Activated naive CD4-positive, alpha-beta T cell treated with anti-CD3 and anti-CD28 coated beads, Interleukin-2, amount 50 U/mL, for 24 hours (primary cell): ENCODE results near the gene ARHGEF16.

Source experiments
- H3K27ac Mint-ChIP-seq: one replicate; pipeline ENCODE4 v1.8.0; 2021; ENCODE audit warnings: mild to moderate bottlenecking, mixed read lengths
- H3K27me3 Mint-ChIP-seq: one replicate; pipeline ENCODE4 v1.8.0; 2021; ENCODE audit warnings: mixed read lengths
- H3K36me3 Mint-ChIP-seq: one replicate; pipeline ENCODE4 v1.8.0; 2021; ENCODE audit warnings: mixed read lengths
- H3K4me1 Mint-ChIP-seq: one replicate; pipeline ENCODE4 v1.8.0; 2021; ENCODE audit warnings: mixed read lengths
- H3K4me3 Mint-ChIP-seq: one replicate; pipeline ENCODE4 v1.8.0; 2021; ENCODE audit warnings: mild to moderate bottlenecking, mixed read lengths
- H3K9me3 Mint-ChIP-seq: one replicate; pipeline ENCODE4 v1.8.0; 2021; ENCODE audit warnings: mixed read lengths

ARHGEF16 gene

DNA sequence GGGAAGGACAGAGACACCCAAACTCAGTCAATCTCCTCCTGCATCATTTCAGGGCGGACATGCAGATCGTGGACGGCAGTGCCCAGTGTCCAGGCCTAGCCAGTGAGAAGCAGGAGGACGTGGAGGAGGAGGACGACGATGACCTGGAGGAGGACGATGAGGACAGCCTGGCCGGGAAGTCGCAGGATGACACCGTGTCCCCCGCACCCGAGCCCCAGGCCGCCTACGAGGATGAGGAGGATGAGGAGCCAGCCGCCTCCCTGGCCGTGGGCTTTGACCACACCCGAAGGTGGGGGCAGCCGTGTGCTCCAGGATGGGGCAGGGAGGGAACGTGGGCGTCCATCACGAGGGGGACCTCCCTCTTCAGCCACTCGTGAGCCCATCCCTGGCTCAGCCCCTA, 23.6 kb upstream of the ARHGEF16 start:
- H3K27me3 Mint-ChIP-seq = no peaks in the 10 kb centered on the region
- H3K36me3 Mint-ChIP-seq = no peaks in the 10 kb centered on the region

DNA sequence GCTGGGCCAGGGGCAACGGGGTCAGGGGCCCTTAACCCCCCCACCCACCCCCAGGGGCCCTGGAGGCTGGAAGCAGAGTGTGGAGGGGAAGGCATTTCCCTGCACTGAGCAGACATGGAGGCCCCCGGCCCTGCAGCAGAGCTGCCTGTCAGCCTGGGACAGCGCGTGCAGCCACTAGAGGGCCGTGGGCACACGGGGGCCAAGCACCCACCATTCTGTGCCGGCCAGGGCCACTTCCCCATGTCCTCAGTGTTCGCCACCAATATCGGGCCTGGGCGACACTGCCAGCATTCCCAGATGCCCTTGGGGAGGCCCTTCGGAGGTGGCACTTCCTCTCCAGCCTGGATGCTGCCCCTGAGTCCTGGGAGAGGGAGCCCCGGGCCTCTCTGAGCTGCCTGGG, 23.2 kb upstream of the ARHGEF16 start:
- H3K27me3 Mint-ChIP-seq = no peaks in the 10 kb centered on the region
- no peaks in the 10 kb centered on the region for H3K36me3 Mint-ChIP-seq
- no peak overlapping the region for H3K4me3 Mint-ChIP-seq
- no peaks in the 10 kb centered on the region for H3K4me1 Mint-ChIP-seq
- no peak overlapping the region for H3K27ac Mint-ChIP-seq
- no peaks in the 10 kb centered on the region for H3K9me3 Mint-ChIP-seq

More for the DNA sequence above, 23.6 kb upstream of the ARHGEF16 start:
- Mint-ChIP-seq H3K9me3 (no peaks in the 10 kb centered on the region), H3K4me1 (no peaks in the 10 kb centered on the region), H3K27ac (no peak overlapping the region), H3K4me3 (no peak overlapping the region)

DNA sequence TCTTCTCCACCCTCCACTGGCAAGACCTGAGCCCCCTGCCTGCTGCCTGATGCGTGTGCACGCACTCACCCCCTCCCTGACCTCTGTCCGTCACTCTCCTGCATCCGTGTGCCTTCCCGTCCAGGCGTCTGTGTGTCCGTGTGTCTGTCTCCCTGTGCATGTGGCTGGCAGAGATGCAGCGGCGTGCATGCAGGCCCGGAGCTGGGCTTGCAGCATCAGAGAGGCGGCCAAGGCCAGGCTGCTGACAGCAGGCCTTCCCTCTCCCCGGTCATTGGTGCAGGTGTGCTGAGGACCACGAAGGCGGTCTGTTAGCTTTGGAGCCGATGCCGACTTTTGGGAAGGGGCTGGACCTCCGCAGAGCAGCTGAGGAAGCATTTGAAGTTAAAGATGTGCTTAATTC, 22.8 kb upstream of the ARHGEF16 start:
- Mint-ChIP-seq H3K36me3 (no peaks in the 10 kb centered on the region), H3K27ac (no peak overlapping the region), H3K9me3 (no peaks in the 10 kb centered on the region), H3K27me3 (no peaks in the 10 kb centered on the region), H3K4me1 (no peaks in the 10 kb centered on the region), H3K4me3 (no peak overlapping the region)

DNA sequence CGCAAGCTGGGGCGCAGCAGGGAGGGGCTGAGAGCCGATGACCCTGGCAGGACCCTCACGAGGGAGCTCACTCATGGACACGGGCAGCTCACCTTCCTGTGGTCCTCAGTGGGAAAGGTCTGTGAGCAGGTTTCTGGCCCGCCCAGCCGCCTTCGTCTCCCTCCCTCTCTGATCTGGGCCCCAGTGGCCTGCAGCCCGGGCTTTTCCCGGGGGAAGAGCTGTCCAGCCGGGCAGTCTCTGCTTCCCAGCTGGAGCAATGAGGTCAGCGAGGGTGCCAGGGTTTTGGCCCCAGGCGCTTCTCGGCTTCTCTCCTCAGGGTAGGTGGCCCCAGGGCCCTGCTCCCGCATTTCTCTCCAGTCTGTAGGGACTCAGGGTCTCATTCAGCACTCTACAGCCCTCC, 22.2 kb upstream of the ARHGEF16 start:
- no peaks in the 10 kb centered on the region for H3K4me1 Mint-ChIP-seq
- H3K27me3 Mint-ChIP-seq = no peaks in the 10 kb centered on the region
- no peaks in the 10 kb centered on the region for H3K36me3 Mint-ChIP-seq
- H3K9me3 Mint-ChIP-seq = no peaks in the 10 kb centered on the region
- no peak overlapping the region for H3K27ac Mint-ChIP-seq
- no peak overlapping the region for H3K4me3 Mint-ChIP-seq

DNA sequence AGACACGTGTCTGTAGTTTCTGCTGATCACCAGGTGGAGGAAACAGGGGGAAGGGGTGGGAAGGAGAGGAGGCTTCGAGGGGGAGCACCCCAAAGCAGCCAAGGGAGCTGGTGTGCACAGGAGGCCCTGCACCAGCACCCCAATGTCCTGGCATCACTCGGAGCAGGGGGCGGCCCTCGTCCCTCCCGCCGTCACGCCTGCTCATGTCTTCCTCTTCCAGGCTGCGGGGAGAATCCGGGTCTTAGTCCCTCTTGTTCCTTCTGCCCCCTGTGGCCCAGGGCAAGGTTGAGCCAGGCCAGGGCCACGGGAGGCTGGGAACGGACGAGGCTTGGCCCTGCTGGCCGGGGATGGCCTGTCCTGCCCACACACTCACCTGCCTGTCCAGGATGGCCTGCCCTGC, 21.4 kb upstream of the ARHGEF16 start:
- H3K9me3 Mint-ChIP-seq = no peaks in the 10 kb centered on the region
- no peaks in the 10 kb centered on the region for H3K36me3 Mint-ChIP-seq
- H3K27ac Mint-ChIP-seq = no peak overlapping the region

DNA sequence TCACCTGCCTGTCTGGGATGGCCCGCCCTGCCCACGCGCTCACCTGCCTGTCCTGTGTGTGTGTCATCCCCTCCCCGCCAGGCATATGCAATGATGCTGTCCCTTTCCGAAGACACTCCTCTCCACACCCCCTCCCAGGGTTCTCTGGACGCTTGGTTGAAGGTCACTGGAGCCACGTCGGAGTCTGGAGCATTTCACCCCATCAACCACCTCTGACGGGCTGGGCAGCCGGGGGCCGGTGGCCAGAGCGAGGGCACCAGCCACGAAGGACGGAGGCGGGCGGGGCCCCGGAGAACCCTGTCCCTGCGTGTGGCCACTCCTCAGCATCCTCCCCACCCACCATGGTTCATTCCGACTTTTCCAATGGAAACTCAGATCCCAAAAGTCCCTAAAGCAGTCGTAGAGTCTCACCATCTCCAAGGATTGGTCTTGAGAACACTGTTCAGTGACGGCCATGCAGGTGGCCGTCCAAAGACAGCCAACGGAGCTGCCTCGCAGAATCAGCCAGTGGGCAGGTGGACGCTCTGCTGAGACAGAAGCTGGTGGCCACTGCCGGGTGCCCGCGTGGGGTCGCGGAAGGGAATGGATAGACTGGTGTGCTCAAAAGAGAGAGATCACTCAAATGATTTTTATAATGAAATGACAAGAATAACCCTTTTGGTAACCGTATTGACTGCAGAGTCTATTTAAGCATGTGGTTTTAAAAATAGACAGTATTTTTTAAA, 20.7 kb upstream of the ARHGEF16 start:
- Mint-ChIP-seq H3K9me3 (no peaks in the 10 kb centered on the region), H3K4me1 (no peaks in the 10 kb centered on the region), H3K27ac (peak overlapping the region; percentile 51), H3K27me3 (no peaks in the 10 kb centered on the region), H3K36me3 (no peaks in the 10 kb centered on the region), H3K4me3 (no peak overlapping the region)

More for the DNA sequence above, 21.4 kb upstream of the ARHGEF16 start:
- H3K4me1 Mint-ChIP-seq = no peaks in the 10 kb centered on the region
- H3K27me3 Mint-ChIP-seq = no peaks in the 10 kb centered on the region
- H3K4me3 Mint-ChIP-seq = no peak overlapping the region

DNA sequence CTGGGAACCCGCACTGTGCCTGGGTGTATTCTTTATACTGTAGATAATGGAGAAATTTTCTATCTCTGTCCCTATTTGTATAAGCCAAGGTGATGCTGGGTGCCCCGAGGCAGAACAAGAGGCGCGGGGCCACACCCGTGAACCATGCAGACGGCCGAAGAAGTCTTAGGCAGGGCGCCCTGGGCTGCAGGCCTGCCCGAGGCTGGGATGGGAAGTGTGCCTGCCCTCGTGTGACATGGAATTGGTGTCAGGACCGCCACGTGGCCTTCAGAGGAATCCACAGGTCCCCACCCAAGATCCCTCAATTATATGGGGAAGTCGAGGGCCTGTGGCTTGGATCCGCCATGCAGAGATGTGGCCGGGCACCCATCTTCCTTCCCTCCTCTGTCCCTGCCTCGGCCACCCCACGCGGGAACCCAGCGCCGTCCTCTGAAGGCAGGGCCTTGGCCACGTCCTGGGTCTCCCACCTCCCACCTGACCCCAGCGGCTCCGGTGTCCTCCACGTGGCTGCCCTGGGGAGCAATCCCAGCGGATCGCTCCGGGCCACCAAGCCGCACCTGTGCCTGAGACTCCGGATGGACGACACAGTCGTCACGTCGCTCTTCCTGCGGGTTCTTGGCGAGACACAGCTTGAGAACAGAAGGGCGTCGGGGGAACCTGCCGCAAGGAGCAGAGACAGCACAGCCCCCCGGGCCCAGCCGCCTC, 19.9 kb upstream of the ARHGEF16 start:
- no peaks in the 10 kb centered on the region for H3K9me3 Mint-ChIP-seq
- no peak overlapping the region for H3K27ac Mint-ChIP-seq
- no peak overlapping the region for H3K4me3 Mint-ChIP-seq
- H3K27me3 Mint-ChIP-seq = no peaks in the 10 kb centered on the region
- H3K36me3 Mint-ChIP-seq = no peaks in the 10 kb centered on the region
- H3K4me1 Mint-ChIP-seq = no peaks in the 10 kb centered on the region

DNA sequence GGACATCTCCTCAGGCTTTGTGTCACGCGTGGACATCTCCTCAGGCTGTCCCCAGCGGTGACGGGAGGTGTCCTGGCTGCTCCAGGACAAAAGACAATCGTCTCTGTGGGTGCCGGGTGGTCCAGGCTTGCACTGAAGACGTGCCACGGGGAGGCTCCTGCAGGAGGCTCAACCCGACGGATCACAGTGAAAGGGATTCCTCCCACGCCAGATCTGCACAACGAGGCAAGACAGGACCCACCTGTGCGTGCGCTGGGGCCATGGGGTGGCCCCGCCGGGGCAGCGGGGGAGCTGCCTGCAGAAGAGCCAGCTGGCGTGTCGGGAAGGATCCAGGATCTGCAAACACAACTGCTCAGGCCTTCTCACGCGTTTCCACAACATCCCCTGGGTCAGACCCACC, 18.8 kb upstream of the ARHGEF16 start:
- H3K27ac Mint-ChIP-seq = no peak overlapping the region
- no peaks in the 10 kb centered on the region for H3K9me3 Mint-ChIP-seq
- H3K4me1 Mint-ChIP-seq = no peaks in the 10 kb centered on the region
- H3K36me3 Mint-ChIP-seq = no peaks in the 10 kb centered on the region
- H3K4me3 Mint-ChIP-seq = no peak overlapping the region
- no peaks in the 10 kb centered on the region for H3K27me3 Mint-ChIP-seq

DNA sequence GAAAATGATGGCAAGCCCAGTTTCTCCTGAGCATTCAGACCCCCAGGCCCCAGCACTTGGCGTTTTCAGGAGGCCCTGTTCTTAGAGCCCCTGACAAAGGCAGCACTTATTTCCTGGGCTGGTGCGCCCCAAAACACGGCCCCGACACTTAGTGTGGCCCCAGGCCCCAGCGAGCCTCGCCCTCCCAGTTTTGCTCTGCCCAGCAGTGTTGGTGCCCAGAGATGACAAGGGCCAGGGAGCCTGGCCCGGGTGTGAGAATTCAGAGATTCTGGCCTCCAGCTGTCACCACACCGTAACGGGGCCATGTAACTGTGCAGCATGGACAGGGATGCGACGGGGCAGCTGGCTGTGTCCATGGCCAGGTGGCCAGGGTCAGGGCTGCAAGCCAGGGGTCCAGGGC, 18.0 kb upstream of the ARHGEF16 start:
- Mint-ChIP-seq H3K4me1 (no peaks in the 10 kb centered on the region), H3K27ac (no peak overlapping the region), H3K4me3 (no peak overlapping the region), H3K9me3 (no peaks in the 10 kb centered on the region), H3K27me3 (no peaks in the 10 kb centered on the region), H3K36me3 (no peaks in the 10 kb centered on the region)

DNA sequence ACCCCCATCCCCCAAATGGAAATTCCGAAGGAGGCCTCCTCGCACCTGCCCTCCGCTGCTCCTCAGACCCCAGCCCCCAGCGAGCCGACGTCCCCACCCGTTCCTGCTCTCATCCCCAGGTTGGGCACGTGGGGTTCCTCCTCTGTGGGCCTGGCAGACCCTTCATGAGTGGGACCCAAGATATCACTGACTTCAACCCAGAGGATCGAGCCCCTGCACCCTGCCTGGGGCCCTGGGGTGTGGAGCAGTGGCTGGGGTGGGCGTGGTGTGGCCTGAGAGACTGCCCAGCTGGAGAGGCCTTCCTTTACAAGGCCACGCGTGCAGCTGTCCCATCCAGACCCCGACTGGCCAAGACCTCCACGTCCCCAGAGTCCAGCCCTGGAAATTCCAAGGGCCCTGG, 17.6 kb upstream of the ARHGEF16 start:
- no peaks in the 10 kb centered on the region for H3K36me3 Mint-ChIP-seq
- no peaks in the 10 kb centered on the region for H3K9me3 Mint-ChIP-seq
- no peaks in the 10 kb centered on the region for H3K27me3 Mint-ChIP-seq
- no peak overlapping the region for H3K4me3 Mint-ChIP-seq
- H3K27ac Mint-ChIP-seq = no peak overlapping the region
- no peaks in the 10 kb centered on the region for H3K4me1 Mint-ChIP-seq

DNA sequence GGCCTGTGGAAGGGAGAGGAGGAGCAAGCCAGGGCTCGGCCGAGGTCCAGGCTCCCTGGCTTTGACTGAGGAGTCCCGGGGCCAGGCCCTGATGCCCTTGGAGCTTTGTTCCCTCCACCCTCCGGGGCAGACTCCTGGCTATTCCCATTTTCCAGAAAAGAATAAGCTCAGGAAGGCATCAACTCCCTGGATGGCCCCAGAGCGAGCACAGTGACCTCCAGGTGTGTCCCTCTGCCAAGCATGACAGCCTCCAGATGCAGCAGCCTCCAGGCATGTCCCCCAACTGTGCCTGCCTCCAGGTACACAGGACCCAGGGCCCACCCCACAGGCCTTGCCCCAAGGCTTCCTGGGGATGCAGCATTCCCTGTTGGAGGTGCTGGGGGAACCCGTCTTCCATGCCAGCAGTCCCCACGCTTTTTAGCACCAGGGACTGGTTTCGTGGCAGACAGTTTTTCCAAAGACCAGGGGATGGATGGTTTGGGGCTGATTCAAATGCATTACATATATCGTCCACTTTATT, 15.7 kb upstream of the ARHGEF16 start:
- Mint-ChIP-seq H3K9me3 (no peaks in the 10 kb centered on the region), H3K4me1 (no peaks in the 10 kb centered on the region), H3K27me3 (no peaks in the 10 kb centered on the region)

DNA sequence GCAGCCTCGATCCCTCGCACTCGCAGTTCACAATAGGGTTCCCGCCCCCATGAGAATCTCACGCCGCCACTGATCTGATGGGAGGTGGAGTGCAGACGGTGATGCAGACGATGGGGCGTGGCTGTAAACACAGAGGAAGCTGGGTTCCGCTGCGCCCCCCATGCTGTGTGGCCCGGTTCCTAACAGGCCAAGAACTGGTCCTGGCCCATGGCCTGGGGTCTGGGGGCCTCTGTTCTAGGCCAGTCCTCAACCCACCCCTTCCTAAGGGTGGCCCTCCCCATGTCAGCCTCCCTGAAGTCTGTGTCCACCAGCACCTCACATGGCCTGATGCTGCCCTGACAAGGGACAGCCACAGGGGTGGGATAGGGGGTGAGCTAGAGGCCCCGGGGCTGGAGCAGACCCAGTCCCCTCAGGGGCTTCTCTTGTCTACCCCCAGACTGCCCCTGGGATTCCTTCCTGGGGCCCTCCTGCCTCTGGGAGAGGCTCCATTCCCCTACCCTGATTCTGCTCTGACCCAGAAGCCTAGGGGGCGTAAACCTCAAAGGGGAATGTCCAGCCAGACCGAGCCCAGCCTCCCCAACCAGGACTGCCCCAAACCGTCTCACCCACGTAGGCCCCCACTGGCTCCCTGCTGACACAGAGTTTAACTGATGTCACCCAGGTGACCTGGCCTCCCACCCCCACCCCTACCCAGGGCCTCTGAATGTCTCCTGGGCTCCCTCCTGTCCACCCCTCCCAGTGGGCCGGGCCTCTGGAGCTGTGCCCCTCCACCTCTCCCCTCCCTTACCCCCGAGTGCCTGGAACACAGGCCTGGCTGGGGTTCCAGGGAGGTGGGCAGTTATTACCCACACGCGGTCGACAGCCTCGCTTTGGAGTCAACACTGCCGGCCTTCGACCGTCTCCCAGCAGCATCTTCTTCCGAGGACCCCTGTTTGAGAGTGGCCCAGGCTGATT, 14.8 kb upstream of the ARHGEF16 start:
- no peaks in the 10 kb centered on the region for H3K4me1 Mint-ChIP-seq
- H3K9me3 Mint-ChIP-seq = no peaks in the 10 kb centered on the region
- no peak overlapping the region for H3K4me3 Mint-ChIP-seq
- no peaks in the 10 kb centered on the region for H3K36me3 Mint-ChIP-seq
- H3K27ac Mint-ChIP-seq = no peak overlapping the region
- no peaks in the 10 kb centered on the region for H3K27me3 Mint-ChIP-seq

More for the DNA sequence above, 15.7 kb upstream of the ARHGEF16 start:
- Mint-ChIP-seq H3K27ac (no peak overlapping the region), H3K36me3 (no peaks in the 10 kb centered on the region), H3K4me3 (no peak overlapping the region)

DNA sequence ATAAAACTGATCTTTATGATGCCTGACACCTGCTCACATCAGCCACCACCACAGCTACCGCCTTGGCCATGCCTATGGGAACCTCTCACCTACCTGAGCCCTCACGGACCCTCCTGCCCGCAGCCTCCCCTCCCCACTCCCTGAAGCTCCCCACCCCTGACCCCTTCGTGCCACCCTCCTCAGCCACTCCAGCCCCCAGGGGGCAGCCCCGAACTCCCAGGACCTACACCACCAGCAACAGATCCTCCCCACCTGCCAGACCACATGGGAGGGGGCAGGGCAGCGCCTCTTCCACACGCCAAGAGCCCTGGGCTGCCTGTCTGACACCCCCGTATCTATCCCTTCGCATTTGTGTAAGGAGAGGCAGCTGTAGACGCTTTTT, 14.2 kb upstream of the ARHGEF16 start:
- Mint-ChIP-seq H3K36me3 (no peaks in the 10 kb centered on the region), H3K4me3 (no peak overlapping the region), H3K4me1 (no peaks in the 10 kb centered on the region), H3K27ac (no peak overlapping the region), H3K27me3 (no peaks in the 10 kb centered on the region), H3K9me3 (no peaks in the 10 kb centered on the region)

DNA sequence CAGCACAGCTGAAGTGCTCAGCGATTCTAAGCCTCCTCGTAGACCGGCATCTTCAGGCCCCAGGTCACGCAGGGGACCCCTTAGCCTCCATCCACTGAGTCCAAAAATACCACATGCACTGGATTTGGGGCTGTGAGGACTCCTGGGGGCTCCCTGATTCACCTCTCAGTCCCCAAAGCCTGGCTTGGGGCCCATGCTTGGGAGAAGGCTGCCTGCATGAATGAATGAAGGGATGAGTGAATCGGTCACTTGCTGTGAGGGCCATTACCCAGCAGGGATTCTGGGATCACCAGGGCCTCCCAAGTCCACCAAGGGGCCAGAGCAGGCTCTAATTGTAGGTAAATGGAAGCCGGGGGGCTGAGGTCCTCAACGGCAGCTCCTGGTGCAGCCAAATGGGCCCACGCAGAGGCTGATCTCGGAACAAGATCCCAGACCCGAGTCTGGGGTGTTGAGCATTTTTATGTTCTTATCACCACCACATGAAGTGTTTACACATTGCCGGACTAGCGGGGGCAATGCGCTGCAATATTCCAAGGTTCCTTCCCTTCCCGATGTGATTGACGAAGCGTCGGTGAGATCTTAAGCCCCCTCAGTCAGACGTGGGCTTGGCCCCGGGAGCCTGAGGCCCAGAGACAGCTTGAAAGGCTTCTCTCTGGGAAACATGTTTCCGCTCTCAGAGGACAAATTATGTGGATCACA, 13.6 kb upstream of the ARHGEF16 start:
- Mint-ChIP-seq H3K36me3 (no peaks in the 10 kb centered on the region), H3K27ac (no peak overlapping the region), H3K4me1 (no peaks in the 10 kb centered on the region), H3K4me3 (no peak overlapping the region), H3K9me3 (no peaks in the 10 kb centered on the region), H3K27me3 (no peaks in the 10 kb centered on the region)

DNA sequence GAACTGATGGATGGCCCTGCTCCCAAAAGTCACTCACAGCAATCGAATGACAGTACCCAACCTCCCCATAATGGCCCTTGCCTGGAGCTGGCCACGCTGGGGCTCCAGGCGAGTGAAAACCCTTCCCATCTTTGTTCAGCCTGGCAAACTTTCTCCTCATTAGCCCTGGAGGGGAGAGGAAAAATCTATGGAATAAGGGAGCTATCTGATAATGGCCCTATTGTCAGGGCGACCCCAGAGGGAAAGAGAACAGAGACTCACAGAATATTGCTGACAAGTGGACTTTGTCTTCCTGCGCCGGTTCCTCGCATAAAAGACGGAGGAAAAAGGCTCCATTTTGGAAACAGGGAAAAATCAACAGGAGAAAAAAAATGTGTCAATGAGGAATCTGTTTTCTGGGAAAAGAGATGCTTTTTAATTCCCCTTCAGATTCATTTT, 13.0 kb upstream of the ARHGEF16 start:
- Mint-ChIP-seq H3K27me3 (no peaks in the 10 kb centered on the region), H3K4me1 (no peaks in the 10 kb centered on the region), H3K36me3 (no peaks in the 10 kb centered on the region), H3K9me3 (no peaks in the 10 kb centered on the region), H3K27ac (no peak overlapping the region), H3K4me3 (no peak overlapping the region)
